Activated T-cell treated with anti-CD3 and anti-CD28 coated beads, Interleukin-2, amount 50 U/mL, for 4 hours (primary cell): ENCODE results near the gene ZP1. TPM values are rescaled to one million over a fixed set of nuclear protein-coding genes. Genes with fewer than 3 reads are reported as not detected.
A peak's percentile ranks its signal among the peaks of the same experiment; 100 is the strongest.

ENCODE experiments used
- ATAC-seq, 2 donors: fragments of 200-7000 bp; cut with Tn5 transposase; one replicate each; pipeline ENCODE4 v1.10.0; 2021
- DNase-seq: peaks from one replicate; pipeline ENCODE4 v3.0.0-alpha.2; 2020
- H3K27me3 Mint-ChIP-seq: one replicate; pipeline ENCODE4 v1.8.0; 2021; ENCODE audit warnings: low read depth, mixed read lengths
- H3K36me3 Mint-ChIP-seq: one replicate; pipeline ENCODE4 v1.8.0; 2022; ENCODE audit warnings: mixed read lengths; ENCODE audit not compliant: insufficient read depth
- H3K4me1 Mint-ChIP-seq: one replicate; pipeline ENCODE4 v1.8.0; 2021; ENCODE audit warnings: low read depth, mixed read lengths
- H3K4me3 Mint-ChIP-seq: one replicate; pipeline ENCODE4 v1.8.0; 2021; ENCODE audit warnings: mild to moderate bottlenecking, moderate library complexity, mixed read lengths
- H3K9me3 Mint-ChIP-seq: one replicate; pipeline ENCODE4 v1.8.0; 2021; ENCODE audit warnings: mixed read lengths
- total RNA-seq, 3 donors: library from RNA; stranded (reverse); gene quantifications; one replicate each; pipeline ENCODE4 v1.2.1, GENCODE V29; 2021

Gene ZP1
- total RNA-seq, 3 donors from 2014 or later = not detected

- Mint-ChIP-seq H3K4me1 (peaks cover 4% of the 10 kb centered on the region), H3K4me3 (no peak overlapping the region), H3K27me3 (no peaks in the 10 kb centered on the region), H3K9me3 (no peaks in the 10 kb centered on the region), H3K36me3 (peaks cover 26% of the 10 kb centered on the region)
- DNase-seq = no peak
- no peak for ATAC-seq
These were observed 15.0 kb upstream of the ZP1 start for GRCh38 chr11:60852117-60852981.

- peaks cover 9% of the 10 kb centered on the region for H3K4me1 Mint-ChIP-seq
- no peak overlapping the region for H3K4me3 Mint-ChIP-seq
- no peaks in the 10 kb centered on the region for H3K27me3 Mint-ChIP-seq
- ATAC-seq (no peak), DNase-seq (no peak)
- H3K36me3 Mint-ChIP-seq = peaks cover 21% of the 10 kb centered on the region
- H3K9me3 Mint-ChIP-seq = no peaks in the 10 kb centered on the region
These were observed 14.1 kb upstream of the ZP1 start for GRCh38 chr11:60852982-60853950.

- ATAC-seq (no peak), DNase-seq (no peak)
- Mint-ChIP-seq H3K36me3 (peaks cover 16% of the 10 kb centered on the region), H3K27me3 (no peaks in the 10 kb centered on the region), H3K9me3 (no peaks in the 10 kb centered on the region), H3K4me1 (peaks cover 16% of the 10 kb centered on the region), H3K4me3 (no peak overlapping the region)
These were observed 13.0 kb upstream of the ZP1 start for GRCh38 chr11:60854140-60854846.

- peaks cover 18% of the 10 kb centered on the region for H3K4me1 Mint-ChIP-seq
- ATAC-seq = peak in 1 of 2 donors; percentile 6
- DNase-seq = no peak
- peaks cover 16% of the 10 kb centered on the region for H3K36me3 Mint-ChIP-seq
- H3K4me3 Mint-ChIP-seq = no peak overlapping the region
- no peaks in the 10 kb centered on the region for H3K9me3 Mint-ChIP-seq
- H3K27me3 Mint-ChIP-seq = no peaks in the 10 kb centered on the region
These were observed 12.3 kb upstream of the ZP1 start for GRCh38 chr11:60854847-60855725.

GRCh38 chr11:60855726-60856633, 11.4 kb upstream of the ZP1 start, which contains the start of gene PTGDR2:
PTGDR2 (minus strand) TSS chr11:60855950; CDS start chr11:60853722, 2,228 bp downstream.
- peaks cover 10% of the 10 kb centered on the region for H3K36me3 Mint-ChIP-seq
- DNase-seq (no peak), ATAC-seq (peak in 1 of 2 donors; percentile 50)
- peaks cover 18% of the 10 kb centered on the region for H3K4me1 Mint-ChIP-seq
- H3K4me3 Mint-ChIP-seq = no peak within 1 kb of the TSS
- H3K9me3 Mint-ChIP-seq = no peaks in the 10 kb centered on the region
- H3K27me3 Mint-ChIP-seq = no peaks in the 10 kb centered on the region

GRCh38 chr11:60857378-60858232, 9.7 kb upstream of the ZP1 start:
- no peak for DNase-seq
- H3K4me3 Mint-ChIP-seq = no peak overlapping the region
- H3K27me3 Mint-ChIP-seq = no peaks in the 10 kb centered on the region
- peaks cover 3% of the 10 kb centered on the region for H3K36me3 Mint-ChIP-seq
- peak; percentile 12 to 22 for ATAC-seq
- no peaks in the 10 kb centered on the region for H3K9me3 Mint-ChIP-seq
- peaks cover 18% of the 10 kb centered on the region for H3K4me1 Mint-ChIP-seq

- Mint-ChIP-seq H3K27me3 (no peaks in the 10 kb centered on the region), H3K36me3 (peaks cover under 1% of the 10 kb centered on the region), H3K4me1 (peaks cover 18% of the 10 kb centered on the region), H3K4me3 (no peak overlapping the region), H3K9me3 (no peaks in the 10 kb centered on the region)
- DNase-seq (no peak), ATAC-seq (no peak)
These were observed 9.1 kb upstream of the ZP1 start for GRCh38 chr11:60858236-60858635.

- peaks cover 18% of the 10 kb centered on the region for H3K4me1 Mint-ChIP-seq
- no peak for DNase-seq
- H3K36me3 Mint-ChIP-seq = no peaks in the 10 kb centered on the region
- H3K9me3 Mint-ChIP-seq = no peaks in the 10 kb centered on the region
- ATAC-seq = peak in 1 of 2 donors; percentile 35
- no peak overlapping the region for H3K4me3 Mint-ChIP-seq
- no peaks in the 10 kb centered on the region for H3K27me3 Mint-ChIP-seq
These were observed 8.4 kb upstream of the ZP1 start for GRCh38 chr11:60858731-60859464.

GRCh38 chr11:60859616-60860250, 7.6 kb upstream of the ZP1 start:
- Mint-ChIP-seq H3K36me3 (no peaks in the 10 kb centered on the region), H3K27me3 (no peaks in the 10 kb centered on the region), H3K4me3 (no peak overlapping the region), H3K4me1 (peaks cover 18% of the 10 kb centered on the region), H3K9me3 (no peaks in the 10 kb centered on the region)
- DNase-seq (no peak), ATAC-seq (no peak)

- ATAC-seq = no peak
- H3K4me1 Mint-ChIP-seq = peaks cover 16% of the 10 kb centered on the region
- no peak for DNase-seq
- no peaks in the 10 kb centered on the region for H3K9me3 Mint-ChIP-seq
- no peak overlapping the region for H3K4me3 Mint-ChIP-seq
- no peaks in the 10 kb centered on the region for H3K27me3 Mint-ChIP-seq
- H3K36me3 Mint-ChIP-seq = no peaks in the 10 kb centered on the region
These were observed 6.4 kb upstream of the ZP1 start for GRCh38 chr11:60860943-60861342.

- no peak overlapping the region for H3K4me3 Mint-ChIP-seq
- no peaks in the 10 kb centered on the region for H3K27me3 Mint-ChIP-seq
- peaks cover 16% of the 10 kb centered on the region for H3K4me1 Mint-ChIP-seq
- H3K9me3 Mint-ChIP-seq = no peaks in the 10 kb centered on the region
- H3K36me3 Mint-ChIP-seq = no peaks in the 10 kb centered on the region
- ATAC-seq = no peak
- DNase-seq = no peak
These were observed 5.2 kb upstream of the ZP1 start for GRCh38 chr11:60862171-60862570.
